Measurements from ENCODE around the gene PIEZO1. TPM values are rescaled to one million over a fixed set of nuclear protein-coding genes. Genes with fewer than 3 reads are reported as not detected.

Gene PIEZO1
- polyA plus RNA-seq, 1 donor, result 92.9 TPM

DNA sequence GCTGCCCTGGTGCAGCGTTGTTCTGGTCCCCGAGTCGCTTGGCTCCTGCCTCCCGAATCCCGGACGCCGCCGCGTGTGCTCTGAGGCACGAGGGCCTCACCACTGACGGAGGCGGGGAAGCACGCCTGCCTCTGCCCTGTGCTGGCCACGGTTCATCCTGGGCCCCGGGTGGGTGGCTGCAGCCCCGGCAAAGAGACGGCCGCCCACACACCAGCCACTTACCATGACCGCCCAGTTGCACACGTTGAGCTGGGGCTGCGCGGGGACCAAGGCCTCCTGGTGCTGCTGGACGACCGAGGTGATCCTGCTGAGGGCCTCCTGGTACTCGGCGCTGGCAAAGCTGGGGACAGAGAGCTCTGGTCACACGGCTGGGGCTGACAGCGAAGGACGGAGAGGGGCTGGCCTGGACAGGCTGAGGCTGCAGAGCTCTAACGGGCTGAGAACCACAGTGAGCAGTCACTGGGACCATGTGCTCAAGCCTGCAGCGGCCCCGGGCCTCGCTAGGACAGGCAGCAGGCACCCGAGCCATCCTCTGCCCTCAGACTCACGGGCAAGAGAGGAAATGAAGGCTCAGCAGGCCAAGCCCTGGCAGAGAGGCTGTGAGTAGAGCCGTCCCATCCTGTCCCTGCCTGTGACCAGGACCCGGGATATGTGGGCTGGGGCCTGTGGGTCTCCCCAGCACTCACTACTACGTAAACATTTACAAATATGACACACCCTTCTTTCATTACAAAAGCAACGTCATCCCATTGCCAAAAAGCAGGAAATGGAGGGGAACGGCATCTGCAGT is 33.0 kb upstream of the PIEZO1 start:
- H3K27me3 ChIP-seq (ENCODE audit: control insufficient read depth, insufficient read depth, low read length), result no peaks in the 10 kb centered on the region
- H3K36me3 ChIP-seq (ENCODE audit: control insufficient read depth, insufficient read depth, low read length), result peaks cover 17% of the 10 kb centered on the region
- WGBS (ENCODE audit: insufficient coverage, low lambda C conversion rate), result no CpG with 5 or more reads among the region's 40 CpGs
- no peak overlapping the region for H3K4me3 ChIP-seq (ENCODE audit: low read length)
- peaks cover 12% of the 10 kb centered on the region for H3K4me1 ChIP-seq (ENCODE audit: control insufficient read depth, insufficient read depth, low read length)
- no peak overlapping the region for H3K27ac ChIP-seq (ENCODE audit: low read length)
- DNase-seq, result no peak
- peaks cover under 1% of the 10 kb centered on the region for H3K9me3 ChIP-seq (ENCODE audit: control insufficient read depth, low read depth, low read length)

- no peak overlapping the region for H3K27ac ChIP-seq (ENCODE audit: low read length)
- H3K4me1 ChIP-seq (ENCODE audit: control insufficient read depth, insufficient read depth, low read length), result peaks cover 19% of the 10 kb centered on the region
- H3K36me3 ChIP-seq (ENCODE audit: control insufficient read depth, insufficient read depth, low read length), result peaks cover 7% of the 10 kb centered on the region
- no peaks in the 10 kb centered on the region for H3K27me3 ChIP-seq (ENCODE audit: control insufficient read depth, insufficient read depth, low read length)
- no CpG with 5 or more reads among the region's 41 CpGs for WGBS (ENCODE audit: insufficient coverage, low lambda C conversion rate)
- H3K9me3 ChIP-seq (ENCODE audit: control insufficient read depth, low read depth, low read length), result peaks cover 2% of the 10 kb centered on the region
- no peak for DNase-seq
- H3K4me3 ChIP-seq (ENCODE audit: low read length), result no peak overlapping the region
These were observed 31.9 kb upstream of the PIEZO1 start for GRCh38 chr16:88816736-88817535.

DNA sequence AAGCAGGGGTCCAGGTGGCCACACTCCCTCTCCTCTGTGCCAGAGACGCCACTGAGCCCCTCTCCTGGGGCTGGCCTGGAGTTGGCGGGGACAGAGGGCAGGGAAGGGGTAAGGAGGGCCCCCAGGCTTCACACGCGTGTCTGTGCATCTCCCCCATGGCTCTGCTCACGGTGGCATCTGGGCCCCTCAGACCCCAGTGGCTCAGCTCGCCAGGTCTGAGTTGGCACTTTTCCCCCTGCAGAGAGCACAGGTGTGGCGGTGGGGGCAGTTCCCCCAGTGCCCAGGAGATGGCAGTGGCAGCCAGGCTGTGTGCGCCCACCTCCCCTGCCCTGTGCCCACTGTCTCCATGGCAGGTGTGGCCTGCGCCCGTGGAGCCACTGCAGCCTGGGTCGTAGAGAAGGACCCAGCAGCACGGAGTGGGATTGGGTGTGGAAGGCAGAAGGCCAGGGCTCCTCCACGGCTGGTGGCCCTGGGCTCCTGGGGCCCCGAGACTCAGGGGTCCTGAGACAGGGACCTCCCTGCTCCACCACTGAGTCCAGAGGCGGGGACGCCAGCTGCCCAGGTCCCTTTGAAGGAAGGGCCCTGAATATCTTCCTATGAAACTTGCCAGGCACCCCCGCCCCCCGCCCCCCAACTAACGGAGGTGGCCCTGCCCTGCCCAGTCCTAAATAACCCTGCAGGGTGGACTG is 31.0 kb upstream of the PIEZO1 start:
- peaks cover 20% of the 10 kb centered on the region for H3K4me1 ChIP-seq (ENCODE audit: control insufficient read depth, insufficient read depth, low read length)
- H3K27ac ChIP-seq (ENCODE audit: low read length), result no peak overlapping the region
- no peaks in the 10 kb centered on the region for H3K27me3 ChIP-seq (ENCODE audit: control insufficient read depth, insufficient read depth, low read length)
- no peak for DNase-seq
- H3K36me3 ChIP-seq (ENCODE audit: control insufficient read depth, insufficient read depth, low read length), result no peaks in the 10 kb centered on the region
- peaks cover 2% of the 10 kb centered on the region for H3K9me3 ChIP-seq (ENCODE audit: control insufficient read depth, low read depth, low read length)
- WGBS (ENCODE audit: insufficient coverage, low lambda C conversion rate), result no CpG with 5 or more reads among the region's 19 CpGs
- H3K4me3 ChIP-seq (ENCODE audit: low read length), result no peak overlapping the region

- H3K9me3 ChIP-seq (ENCODE audit: control insufficient read depth, low read depth, low read length), result peaks cover 2% of the 10 kb centered on the region
- H3K36me3 ChIP-seq (ENCODE audit: control insufficient read depth, insufficient read depth, low read length), result peaks cover under 1% of the 10 kb centered on the region
- no peak overlapping the region for H3K4me3 ChIP-seq (ENCODE audit: low read length)
- no peaks in the 10 kb centered on the region for H3K27me3 ChIP-seq (ENCODE audit: control insufficient read depth, insufficient read depth, low read length)
- no peak overlapping the region for H3K27ac ChIP-seq (ENCODE audit: low read length)
- no peak for DNase-seq
- no CpG with 5 or more reads among the region's 10 CpGs for WGBS (ENCODE audit: insufficient coverage, low lambda C conversion rate)
- H3K4me1 ChIP-seq (ENCODE audit: control insufficient read depth, insufficient read depth, low read length), result peaks cover 28% of the 10 kb centered on the region
These were observed 30.2 kb upstream of the PIEZO1 start for GRCh38 chr16:88815227-88815626.

DNA sequence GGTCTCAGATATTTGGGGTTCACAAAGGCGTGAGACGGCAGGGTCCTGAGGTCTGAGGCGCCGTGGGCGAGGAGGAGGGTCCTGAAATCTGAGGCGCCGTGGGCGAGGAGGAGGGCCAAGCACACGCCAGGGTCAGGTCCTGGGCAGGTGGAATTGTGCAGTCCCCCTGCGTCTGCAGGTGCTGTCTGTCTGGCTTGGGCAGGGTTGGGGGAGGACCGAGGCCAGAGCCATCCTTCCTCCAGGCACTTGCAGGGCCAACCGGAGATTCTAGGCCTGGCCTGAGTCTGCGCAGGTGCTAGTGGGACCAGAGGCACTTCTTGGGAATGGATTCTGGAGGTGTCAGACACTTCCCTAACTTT is 29.1 kb upstream of the PIEZO1 start:
- H3K36me3 ChIP-seq (ENCODE audit: control insufficient read depth, insufficient read depth, low read length), result peaks cover 11% of the 10 kb centered on the region
- peaks cover 32% of the 10 kb centered on the region for H3K4me1 ChIP-seq (ENCODE audit: control insufficient read depth, insufficient read depth, low read length)
- no peak for DNase-seq
- WGBS (ENCODE audit: insufficient coverage, low lambda C conversion rate), result no CpG with 5 or more reads among the region's 13 CpGs
- H3K27me3 ChIP-seq (ENCODE audit: control insufficient read depth, insufficient read depth, low read length), result no peaks in the 10 kb centered on the region
- no peak overlapping the region for H3K4me3 ChIP-seq (ENCODE audit: low read length)
- H3K27ac ChIP-seq (ENCODE audit: low read length), result no peak overlapping the region
- H3K9me3 ChIP-seq (ENCODE audit: control insufficient read depth, low read depth, low read length), result peaks cover 2% of the 10 kb centered on the region

DNA sequence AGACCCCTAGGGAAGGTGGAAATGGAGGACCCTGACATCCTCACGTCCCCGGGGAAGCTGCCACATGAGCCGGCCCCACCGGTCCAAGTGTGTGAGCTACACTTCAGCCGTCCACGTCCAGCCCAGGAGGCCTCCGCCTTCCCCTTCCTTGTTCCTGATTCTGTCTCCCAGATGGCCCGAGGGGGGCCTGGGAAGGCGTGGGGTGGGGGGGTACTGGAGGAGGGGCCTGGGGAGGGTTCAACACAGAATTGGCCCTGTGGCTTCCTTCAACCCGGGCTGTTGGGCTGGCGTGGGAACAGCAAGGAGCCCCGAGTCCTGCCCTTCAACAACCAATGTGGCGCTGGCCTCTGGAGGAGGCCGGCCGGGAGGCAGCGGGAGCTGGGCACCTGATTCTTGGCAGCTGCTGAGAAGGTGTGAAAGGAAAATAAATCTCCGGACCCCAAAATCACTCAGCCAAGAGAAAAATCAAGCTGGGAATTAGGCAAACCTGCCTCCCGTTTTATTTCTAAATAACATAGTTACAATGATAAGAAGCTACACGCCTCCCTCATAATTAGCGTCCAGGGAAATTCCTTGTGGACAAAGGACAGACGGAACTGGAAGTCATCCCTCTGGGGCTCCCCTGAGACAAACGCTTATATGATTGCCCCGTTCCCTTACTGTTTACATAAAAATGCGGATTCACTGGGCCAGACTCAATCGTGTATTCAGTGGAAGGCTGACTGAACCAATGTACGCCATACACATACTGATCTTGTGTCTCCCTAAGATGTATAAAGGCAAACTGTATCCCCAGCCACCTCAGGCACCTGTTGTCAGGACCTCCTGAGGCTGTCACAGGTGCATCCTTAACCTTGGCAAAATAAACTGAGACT is 28.5 kb upstream of the PIEZO1 start:
- DNase-seq, result no peak
- H3K27me3 ChIP-seq (ENCODE audit: control insufficient read depth, insufficient read depth, low read length), result no peaks in the 10 kb centered on the region
- no peak overlapping the region for H3K4me3 ChIP-seq (ENCODE audit: low read length)
- no CpG with 5 or more reads among the region's 26 CpGs for WGBS (ENCODE audit: insufficient coverage, low lambda C conversion rate)
- peaks cover 16% of the 10 kb centered on the region for H3K36me3 ChIP-seq (ENCODE audit: control insufficient read depth, insufficient read depth, low read length)
- H3K27ac ChIP-seq (ENCODE audit: low read length), result no peak overlapping the region
- peaks cover 2% of the 10 kb centered on the region for H3K9me3 ChIP-seq (ENCODE audit: control insufficient read depth, low read depth, low read length)
- H3K4me1 ChIP-seq (ENCODE audit: control insufficient read depth, insufficient read depth, low read length), result peaks cover 32% of the 10 kb centered on the region

DNA sequence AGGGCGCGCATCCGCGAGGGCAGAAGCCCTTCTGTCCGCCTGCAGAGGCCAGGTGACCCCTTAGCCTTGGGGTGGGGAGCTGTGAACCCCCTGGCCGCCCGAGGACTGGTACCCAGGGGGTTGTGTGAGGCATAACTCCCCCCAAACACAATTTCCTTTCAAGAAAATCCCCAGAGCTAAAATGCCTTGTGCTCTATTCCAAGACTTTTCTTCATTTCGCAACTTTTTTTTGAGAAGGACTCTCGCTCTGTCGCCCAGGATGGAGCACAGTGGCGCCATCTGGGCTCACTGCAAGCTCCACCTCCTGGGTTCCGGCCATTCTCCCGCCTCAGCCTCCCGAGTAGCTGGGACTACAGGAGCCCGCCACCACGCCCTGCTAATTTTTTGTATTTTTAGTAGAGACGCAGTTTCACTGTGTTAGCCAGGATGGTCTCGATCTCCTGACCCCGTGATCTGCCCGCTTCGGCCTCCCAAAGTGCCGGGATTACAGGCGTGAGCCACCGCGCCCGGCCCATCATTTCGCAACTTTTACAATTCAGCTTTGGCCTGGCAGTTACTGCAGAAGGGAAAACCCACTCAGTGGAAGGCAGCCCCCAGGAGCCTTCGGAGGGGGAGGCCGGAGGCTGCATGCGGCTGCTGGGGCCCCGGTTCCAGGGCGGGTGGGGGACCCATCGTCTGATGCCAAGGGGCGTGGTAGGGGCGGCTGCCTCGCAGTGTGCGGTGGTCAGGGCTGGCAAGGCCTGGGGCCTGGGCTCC is 27.7 kb upstream of the PIEZO1 start:
- Histone ChIP-seq H3K27me3 (ENCODE audit: control insufficient read depth, insufficient read depth, low read length) (no peaks in the 10 kb centered on the region), H3K4me3 (ENCODE audit: low read length) (peak overlapping the region; percentile 74), H3K9me3 (ENCODE audit: control insufficient read depth, low read depth, low read length) (peaks cover 2% of the 10 kb centered on the region), H3K36me3 (ENCODE audit: control insufficient read depth, insufficient read depth, low read length) (peaks cover 25% of the 10 kb centered on the region), H3K27ac (ENCODE audit: low read length) (peak overlapping the region; percentile 95), H3K4me1 (ENCODE audit: control insufficient read depth, insufficient read depth, low read length) (peaks cover 32% of the 10 kb centered on the region)
- DNase-seq, result no peak
- no CpG with 5 or more reads among the region's 37 CpGs for WGBS (ENCODE audit: insufficient coverage, low lambda C conversion rate)

GRCh38 chr16:88811769-88812512 is 26.9 kb upstream of the PIEZO1 start, which contains the start of gene APRT:
Gene APRT, minus strand, starts transcription at chr16:88811928. Its CDS starts 29 bp downstream, at chr16:88811899.
- Histone ChIP-seq H3K4me3 (ENCODE audit: low read length) (peak within 1 kb of the TSS; percentile 76), H3K27me3 (ENCODE audit: control insufficient read depth, insufficient read depth, low read length) (no peaks in the 10 kb centered on the region), H3K9me3 (ENCODE audit: control insufficient read depth, low read depth, low read length) (peaks cover 2% of the 10 kb centered on the region), H3K27ac (ENCODE audit: low read length) (peak within 1 kb of the TSS; percentile 95), H3K4me1 (ENCODE audit: control insufficient read depth, insufficient read depth, low read length) (peaks cover 32% of the 10 kb centered on the region), H3K36me3 (ENCODE audit: control insufficient read depth, insufficient read depth, low read length) (peaks cover 26% of the 10 kb centered on the region)
- peak; percentile 92 to 95 for DNase-seq
- no CpG with 5 or more reads among the region's 84 CpGs for WGBS (ENCODE audit: insufficient coverage, low lambda C conversion rate)
